Measurements from ENCODE around the gene GFPT1. TPM values are rescaled to one million over a fixed set of nuclear protein-coding genes. Genes with fewer than 3 reads are reported as not detected.

Gene GFPT1
- total RNA-seq, 1 experiment from 2014 or later = 20.7 TPM

DNA sequence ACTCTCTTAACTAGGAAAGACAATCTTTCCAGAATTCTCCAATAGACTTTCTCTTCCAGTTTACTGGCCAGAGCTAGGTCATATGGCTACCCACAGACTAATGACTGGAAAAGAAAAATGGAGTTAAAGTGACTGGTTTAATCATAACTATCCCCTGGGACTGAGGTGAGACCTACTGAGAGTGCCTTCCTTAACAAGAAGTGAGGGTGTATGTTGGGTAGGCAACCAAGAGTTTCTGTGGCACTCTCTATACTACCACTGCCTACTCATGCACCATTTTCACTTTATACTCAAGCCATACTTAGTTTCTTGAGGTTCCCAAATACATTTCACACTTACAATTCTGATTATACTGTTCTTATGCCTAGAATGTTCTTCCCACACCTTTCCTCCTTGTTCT lies 6.9 kb upstream of the GFPT1 start:
- CTCF ChIA-PET = no interaction called here

DNA sequence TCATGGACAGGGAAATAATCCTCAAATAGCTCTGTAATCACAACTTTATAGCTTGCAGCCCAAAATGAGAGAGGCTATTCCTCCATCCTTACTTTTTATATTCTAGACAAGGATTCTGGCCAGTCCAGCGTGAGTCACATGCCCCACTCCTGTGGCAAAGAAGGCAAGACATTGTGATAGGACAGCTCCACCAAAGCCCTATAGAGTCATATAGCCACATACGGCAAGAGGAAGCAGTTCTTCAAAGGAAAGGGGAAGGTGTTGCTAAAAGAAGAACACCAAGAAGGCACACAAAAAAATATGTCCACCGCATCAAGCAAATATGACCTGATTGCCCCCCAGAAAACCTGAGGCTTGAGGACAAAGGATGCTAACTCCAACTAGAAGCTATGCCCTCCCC lies 3.4 kb upstream of the GFPT1 start:
- TF ChIP-seq EZH2 (IDR thresholded peaks at IDR 0.05; ENCODE audit: low read length, unreplicated experiment) (no peak), EZH2phosphoT487 (IDR thresholded peaks at IDR 0.05; ENCODE audit: borderline replicate concordance, low read length) (no peak)
- TF ChIP-seq, protein P1, sequence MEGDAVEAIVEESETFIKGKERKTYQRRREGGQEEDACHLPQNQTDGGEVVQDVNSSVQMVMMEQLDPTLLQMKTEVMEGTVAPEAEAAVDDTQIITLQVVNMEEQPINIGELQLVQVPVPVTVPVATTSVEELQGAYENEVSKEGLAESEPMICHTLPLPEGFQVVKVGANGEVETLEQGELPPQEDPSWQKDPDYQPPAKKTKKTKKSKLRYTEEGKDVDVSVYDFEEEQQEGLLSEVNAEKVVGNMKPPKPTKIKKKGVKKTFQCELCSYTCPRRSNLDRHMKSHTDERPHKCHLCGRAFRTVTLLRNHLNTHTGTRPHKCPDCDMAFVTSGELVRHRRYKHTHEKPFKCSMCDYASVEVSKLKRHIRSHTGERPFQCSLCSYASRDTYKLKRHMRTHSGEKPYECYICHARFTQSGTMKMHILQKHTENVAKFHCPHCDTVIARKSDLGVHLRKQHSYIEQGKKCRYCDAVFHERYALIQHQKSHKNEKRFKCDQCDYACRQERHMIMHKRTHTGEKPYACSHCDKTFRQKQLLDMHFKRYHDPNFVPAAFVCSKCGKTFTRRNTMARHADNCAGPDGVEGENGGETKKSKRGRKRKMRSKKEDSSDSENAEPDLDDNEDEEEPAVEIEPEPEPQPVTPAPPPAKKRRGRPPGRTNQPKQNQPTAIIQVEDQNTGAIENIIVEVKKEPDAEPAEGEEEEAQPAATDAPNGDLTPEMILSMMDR (conservative IDR thresholded peaks at IDR 0.05; ENCODE audit: low read depth, low read length) = no peak
- Histone ChIP-seq H3F3A (ENCODE audit: low read length, unreplicated experiment) (no peaks in the 10 kb centered on the region), H3K9me2 (replicated peaks; ENCODE audit: low read length) (no peaks in the 10 kb centered on the region), H3K9me3 (ENCODE audit: low read length) (no peaks in the 10 kb centered on the region), H3K79me2 (ENCODE audit: low read length) (peaks cover 15% of the 10 kb centered on the region), H2AFZ (ENCODE audit: low read length) (no peak overlapping the region), H3K27me3 (ENCODE audit: low read length) (no peaks in the 10 kb centered on the region), H4K20me1 (ENCODE audit: low read length) (no peaks in the 10 kb centered on the region), H3K4me3 (ENCODE audit: low read length) (no peak overlapping the region), H3K4me1 (ENCODE audit: insufficient read depth, low read length) (peaks cover 14% of the 10 kb centered on the region), H3K9ac (ENCODE audit: low read length) (no peak overlapping the region), H3K4me2 (ENCODE audit: low read length) (no peak overlapping the region), H3K36me3 (ENCODE audit: low read depth, low read length) (no peaks in the 10 kb centered on the region), H3K27ac (ENCODE audit: low read length) (no peak overlapping the region)
- no TSS peak for BruUV-seq (replicated peaks)
- no peak for DNase-seq
- POLR2A ChIA-PET (ENCODE audit: unreplicated experiment) = interaction anchor here (0.6 kb wide), 1 partner anchor 333 kb away, joined by 4 read pairs; no protein-coding TSS in a partner anchor
- no peak for ATAC-seq
- CTCF ChIA-PET = no interaction called here
- intact Hi-C loops (cut with micrococcal nuclease) = no loop called here

More for the DNA sequence above, 6.9 kb upstream of the GFPT1 start:
- POLR2A ChIA-PET (ENCODE audit: unreplicated experiment) = no interaction called here
- ATAC-seq = no peak
- Histone ChIP-seq H3K27me3 (ENCODE audit: low read length) (no peaks in the 10 kb centered on the region), H3K4me3 (ENCODE audit: low read length) (no peak overlapping the region), H4K20me1 (ENCODE audit: low read length) (no peaks in the 10 kb centered on the region), H3K36me3 (ENCODE audit: low read depth, low read length) (peaks cover 4% of the 10 kb centered on the region; the same call in 1 of the 2 replicates), H3K9me2 (replicated peaks; ENCODE audit: low read length) (no peaks in the 10 kb centered on the region), H3K79me2 (ENCODE audit: low read length) (no peaks in the 10 kb centered on the region), H3K4me2 (ENCODE audit: low read length) (no peak overlapping the region), H3K27ac (ENCODE audit: low read length) (no peak overlapping the region), H2AFZ (ENCODE audit: low read length) (no peak overlapping the region), H3K4me1 (ENCODE audit: insufficient read depth, low read length) (peaks cover 4% of the 10 kb centered on the region; the same call in 1 of the 2 replicates), H3F3A (ENCODE audit: low read length, unreplicated experiment) (no peaks in the 10 kb centered on the region), H3K9ac (ENCODE audit: low read length) (no peak overlapping the region), H3K9me3 (ENCODE audit: low read length) (no peaks in the 10 kb centered on the region)
- BruUV-seq (replicated peaks) = no TSS peak
- intact Hi-C loops (cut with micrococcal nuclease) = no loop called here
- TF ChIP-seq, protein P1 (conservative IDR thresholded peaks at IDR 0.05; ENCODE audit: low read depth, low read length) = no peak
- no peak for TF ChIP-seq EZH2phosphoT487 (IDR thresholded peaks at IDR 0.05; ENCODE audit: borderline replicate concordance, low read length)
- DNase-seq = no peak

DNA sequence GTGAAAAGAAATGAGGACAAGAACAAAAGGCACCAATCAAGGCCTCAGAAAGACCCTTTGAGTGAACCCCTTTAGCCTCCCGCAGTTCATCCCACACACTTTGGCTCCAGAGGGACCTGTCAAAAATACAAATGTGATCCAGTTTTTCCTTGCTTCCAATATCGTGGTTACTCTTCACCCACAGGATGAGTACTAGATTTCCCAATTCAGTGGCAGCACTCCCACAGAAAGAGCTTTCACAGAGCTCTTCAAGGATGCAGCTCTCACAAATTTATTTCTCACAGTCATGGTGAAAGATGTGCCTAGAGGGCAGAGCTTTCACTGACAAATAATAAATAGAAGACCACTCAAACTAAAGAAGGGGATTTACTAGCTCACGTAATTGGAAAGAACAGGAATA lies 3.0 kb upstream of the GFPT1 start:
- Histone ChIP-seq H3K4me3 (ENCODE audit: low read length) (no peak overlapping the region), H3K27me3 (ENCODE audit: low read length) (no peaks in the 10 kb centered on the region), H3K36me3 (ENCODE audit: low read depth, low read length) (no peaks in the 10 kb centered on the region), H3F3A (ENCODE audit: low read length, unreplicated experiment) (no peaks in the 10 kb centered on the region), H2AFZ (ENCODE audit: low read length) (no peak overlapping the region), H3K9me2 (replicated peaks; ENCODE audit: low read length) (no peaks in the 10 kb centered on the region), H3K4me2 (ENCODE audit: low read length) (no peak overlapping the region), H3K27ac (ENCODE audit: low read length) (no peak overlapping the region), H3K4me1 (ENCODE audit: insufficient read depth, low read length) (peaks cover 15% of the 10 kb centered on the region), H3K9ac (ENCODE audit: low read length) (no peak overlapping the region), H3K9me3 (ENCODE audit: low read length) (no peaks in the 10 kb centered on the region), H3K79me2 (ENCODE audit: low read length) (peaks cover 20% of the 10 kb centered on the region), H4K20me1 (ENCODE audit: low read length) (no peaks in the 10 kb centered on the region)
- ChIA-PET CTCF (no interaction called here), POLR2A (ENCODE audit: unreplicated experiment) (interaction anchor here (0.6 kb wide), 1 partner anchor 832 kb away, joined by 7 read pairs; no protein-coding TSS in a partner anchor)
- DNase-seq (no peak), ATAC-seq (no peak)
- TF ChIP-seq EZH2phosphoT487 (IDR thresholded peaks at IDR 0.05; ENCODE audit: borderline replicate concordance, low read length) = no peak
- TF ChIP-seq, protein P1 (conservative IDR thresholded peaks at IDR 0.05; ENCODE audit: low read depth, low read length) = no peak
- no peak for TF ChIP-seq EZH2 (IDR thresholded peaks at IDR 0.05; ENCODE audit: low read length, unreplicated experiment)
- BruUV-seq (replicated peaks) = no TSS peak
- intact Hi-C loops (cut with micrococcal nuclease) = no loop called here
